GM18873 (cell line): ENCODE data around the gene MGRN1.
"Not testable (repeated sequence)": the region's sequence is repeated elsewhere in the genome, so short reads cannot be mapped to it uniquely, and the experiment has no call there.

Experiments used
- ATAC-seq: cut with Tn5 transposase; IDR thresholded peaks from one replicate; pipeline ENCODE4 v1.9.1; 2021; ENCODE audit warnings: mild to moderate bottlenecking, moderate library complexity, moderate number of reproducible peaks; ENCODE audit not compliant: unreplicated experiment, low FRiP score

The MGRN1 gene

GRCh38 chr16:4649744-4650442 lies 25.3 kb downstream of the MGRN1 start:
- ATAC-seq: no peak

- not testable (repeated sequence) for ATAC-seq
Observed at GRCh38 chr16:4650443-4651074, 25.9 kb downstream of the MGRN1 start.

- no peak for ATAC-seq
Observed at GRCh38 chr16:4651827-4652226, 27.2 kb downstream of the MGRN1 start.

GRCh38 chr16:4652561-4652960 lies 27.9 kb downstream of the MGRN1 start:
- no peak for ATAC-seq

GRCh38 chr16:4654011-4654963 lies 29.7 kb downstream of the MGRN1 start:
- no peak for ATAC-seq

- no peak for ATAC-seq
Observed at GRCh38 chr16:4654964-4655590, 30.5 kb downstream of the MGRN1 start.

GRCh38 chr16:4655801-4656200 lies 31.2 kb downstream of the MGRN1 start:
- no peak for ATAC-seq

- ATAC-seq: no peak
Observed at GRCh38 chr16:4656221-4656620, 31.6 kb downstream of the MGRN1 start.

GRCh38 chr16:4656695-4657686 lies 32.4 kb downstream of the MGRN1 start:
- ATAC-seq: no peak

GRCh38 chr16:4659363-4660353 lies 35.0 kb downstream of the MGRN1 start:
- ATAC-seq: no peak

- ATAC-seq: no peak
Observed at GRCh38 chr16:4660454-4661007, 35.9 kb downstream of the MGRN1 start.

GRCh38 chr16:4661661-4662060 lies 37.0 kb downstream of the MGRN1 start:
- no peak for ATAC-seq

- ATAC-seq: no peak
Observed at GRCh38 chr16:4663465-4663776, 38.8 kb downstream of the MGRN1 start.

- ATAC-seq: no peak
Observed at GRCh38 chr16:4663777-4664465, 39.3 kb downstream of the MGRN1 start.

GRCh38 chr16:4664538-4665418 lies 40.2 kb downstream of the MGRN1 start:
- ATAC-seq: no peak

- no peak for ATAC-seq
Observed at GRCh38 chr16:4666537-4667202, 42.0 kb downstream of the MGRN1 start.
